ENCODE results near the gene MAP2K2.
A peak's percentile ranks its signal among the peaks of the same experiment; 100 is the strongest.

Gene MAP2K2

DNA sequence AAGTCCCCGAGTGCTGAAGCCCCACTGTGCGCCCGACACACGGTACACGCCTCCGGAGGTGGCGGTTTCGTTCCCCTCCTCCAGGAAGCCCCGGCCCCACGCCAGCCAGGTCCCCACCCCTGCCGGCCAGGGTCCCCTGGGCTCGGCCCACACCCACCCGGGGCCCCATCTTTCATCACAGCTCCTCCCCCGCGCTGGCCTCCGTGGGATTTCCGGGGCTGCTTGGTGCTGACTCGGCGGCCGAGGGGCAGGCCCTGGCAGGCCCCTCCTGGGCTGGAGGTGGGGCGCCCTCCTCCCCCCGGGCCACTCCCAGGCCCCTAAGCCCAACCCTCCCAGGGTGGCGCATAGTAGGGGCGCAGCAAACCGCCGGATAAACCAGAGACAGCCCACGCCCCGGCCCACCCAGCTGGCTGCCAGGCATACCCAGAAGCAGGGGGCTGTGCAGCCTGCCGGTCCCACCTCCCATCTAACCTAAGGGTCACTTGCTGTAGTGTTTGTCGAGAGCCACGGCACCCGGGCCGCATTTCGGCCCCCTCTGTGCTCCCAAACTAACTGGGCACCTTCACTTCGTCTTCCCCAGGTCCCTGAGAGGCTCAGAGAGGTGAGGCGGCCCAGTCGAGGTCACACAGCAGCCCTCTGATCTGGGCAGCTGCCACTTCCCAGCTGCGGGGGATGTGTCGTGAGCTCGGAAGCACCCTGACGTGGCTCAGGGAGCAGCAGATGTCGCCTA is 63.9 kb downstream of the MAP2K2 start:
- peak overlapping the region; percentile 19 for H3K4me3 ChIP-seq (ENCODE audit: control insufficient read depth, low read depth, low read length)
- TF ChIP-seq, protein P1, sequence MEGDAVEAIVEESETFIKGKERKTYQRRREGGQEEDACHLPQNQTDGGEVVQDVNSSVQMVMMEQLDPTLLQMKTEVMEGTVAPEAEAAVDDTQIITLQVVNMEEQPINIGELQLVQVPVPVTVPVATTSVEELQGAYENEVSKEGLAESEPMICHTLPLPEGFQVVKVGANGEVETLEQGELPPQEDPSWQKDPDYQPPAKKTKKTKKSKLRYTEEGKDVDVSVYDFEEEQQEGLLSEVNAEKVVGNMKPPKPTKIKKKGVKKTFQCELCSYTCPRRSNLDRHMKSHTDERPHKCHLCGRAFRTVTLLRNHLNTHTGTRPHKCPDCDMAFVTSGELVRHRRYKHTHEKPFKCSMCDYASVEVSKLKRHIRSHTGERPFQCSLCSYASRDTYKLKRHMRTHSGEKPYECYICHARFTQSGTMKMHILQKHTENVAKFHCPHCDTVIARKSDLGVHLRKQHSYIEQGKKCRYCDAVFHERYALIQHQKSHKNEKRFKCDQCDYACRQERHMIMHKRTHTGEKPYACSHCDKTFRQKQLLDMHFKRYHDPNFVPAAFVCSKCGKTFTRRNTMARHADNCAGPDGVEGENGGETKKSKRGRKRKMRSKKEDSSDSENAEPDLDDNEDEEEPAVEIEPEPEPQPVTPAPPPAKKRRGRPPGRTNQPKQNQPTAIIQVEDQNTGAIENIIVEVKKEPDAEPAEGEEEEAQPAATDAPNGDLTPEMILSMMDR (conservative IDR thresholded peaks at IDR 0.05; ENCODE audit: control insufficient read depth, insufficient read depth, low read depth, low read length), result no peak
- DNase-seq (ENCODE audit: low read depth), result peak; percentile 72

DNA sequence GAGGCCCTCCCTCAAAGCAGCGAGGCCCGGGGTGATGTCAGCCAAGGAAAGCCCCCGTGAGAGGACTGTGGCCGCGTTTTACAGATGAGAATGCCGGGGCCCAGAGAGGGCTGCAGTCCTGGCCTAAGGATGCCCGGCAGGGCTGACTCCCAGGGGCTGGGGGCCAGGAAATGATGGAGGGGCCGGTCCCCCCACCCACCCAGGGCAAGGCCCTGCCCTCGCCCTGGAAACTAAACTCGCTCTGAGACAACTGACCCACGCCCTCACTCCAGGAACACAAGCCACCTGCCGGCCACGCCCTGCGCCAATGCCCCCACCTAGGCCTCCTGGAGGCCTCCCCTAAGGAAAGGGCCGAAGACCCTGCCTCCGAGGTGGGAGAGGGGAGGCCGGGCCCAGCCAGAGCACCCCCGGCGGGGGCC is 64.5 kb downstream of the MAP2K2 start:
- TF ChIP-seq, protein P1 (conservative IDR thresholded peaks at IDR 0.05; ENCODE audit: control insufficient read depth, insufficient read depth, low read depth, low read length), result no peak
- H3K4me3 ChIP-seq (ENCODE audit: control insufficient read depth, low read depth, low read length), result peak overlapping the region; percentile 19
- no peak for DNase-seq (ENCODE audit: low read depth)

DNA sequence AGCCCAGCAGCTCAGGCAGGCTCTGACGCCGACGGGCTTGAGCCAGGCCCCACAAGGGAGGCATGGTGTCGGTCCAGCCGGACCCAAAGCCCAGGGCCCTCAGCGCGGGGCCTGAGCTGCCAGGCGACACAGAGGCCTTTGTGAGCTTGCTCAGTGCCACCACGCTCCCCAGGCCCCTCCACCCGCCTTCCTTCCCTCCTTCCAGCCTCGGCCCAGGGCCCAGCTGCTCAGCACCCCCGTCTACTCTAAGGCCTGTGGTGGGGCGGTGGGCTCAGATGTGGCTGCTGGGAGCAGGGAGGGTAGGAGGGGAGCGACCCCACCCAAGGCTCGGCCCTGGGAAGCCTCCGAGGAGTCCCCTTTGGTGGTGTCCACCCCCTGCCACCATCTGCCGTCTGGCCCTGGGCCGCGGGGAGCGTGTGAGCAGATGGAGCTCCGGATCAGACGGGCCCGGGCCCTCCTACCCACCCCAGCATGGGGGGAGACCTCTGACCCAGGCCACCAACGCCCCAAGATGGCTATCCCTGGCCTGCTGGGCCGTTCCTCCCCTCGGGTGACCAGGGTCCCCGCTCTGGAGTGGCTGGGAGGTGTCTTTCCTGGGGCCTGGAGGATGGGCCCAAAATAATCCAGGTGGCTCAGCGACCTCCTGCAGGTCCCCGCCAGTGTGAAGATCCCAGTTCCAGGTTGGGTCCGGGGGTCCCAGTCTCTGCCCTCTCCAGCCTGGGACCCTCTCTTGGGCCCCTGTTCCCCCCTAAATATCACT is 65.0 kb downstream of the MAP2K2 start:
- no peak for DNase-seq (ENCODE audit: low read depth)
- TF ChIP-seq, protein P1 (conservative IDR thresholded peaks at IDR 0.05; ENCODE audit: control insufficient read depth, insufficient read depth, low read depth, low read length), result no peak
- H3K4me3 ChIP-seq (ENCODE audit: control insufficient read depth, low read depth, low read length), result peak overlapping the region; percentile 2

DNA sequence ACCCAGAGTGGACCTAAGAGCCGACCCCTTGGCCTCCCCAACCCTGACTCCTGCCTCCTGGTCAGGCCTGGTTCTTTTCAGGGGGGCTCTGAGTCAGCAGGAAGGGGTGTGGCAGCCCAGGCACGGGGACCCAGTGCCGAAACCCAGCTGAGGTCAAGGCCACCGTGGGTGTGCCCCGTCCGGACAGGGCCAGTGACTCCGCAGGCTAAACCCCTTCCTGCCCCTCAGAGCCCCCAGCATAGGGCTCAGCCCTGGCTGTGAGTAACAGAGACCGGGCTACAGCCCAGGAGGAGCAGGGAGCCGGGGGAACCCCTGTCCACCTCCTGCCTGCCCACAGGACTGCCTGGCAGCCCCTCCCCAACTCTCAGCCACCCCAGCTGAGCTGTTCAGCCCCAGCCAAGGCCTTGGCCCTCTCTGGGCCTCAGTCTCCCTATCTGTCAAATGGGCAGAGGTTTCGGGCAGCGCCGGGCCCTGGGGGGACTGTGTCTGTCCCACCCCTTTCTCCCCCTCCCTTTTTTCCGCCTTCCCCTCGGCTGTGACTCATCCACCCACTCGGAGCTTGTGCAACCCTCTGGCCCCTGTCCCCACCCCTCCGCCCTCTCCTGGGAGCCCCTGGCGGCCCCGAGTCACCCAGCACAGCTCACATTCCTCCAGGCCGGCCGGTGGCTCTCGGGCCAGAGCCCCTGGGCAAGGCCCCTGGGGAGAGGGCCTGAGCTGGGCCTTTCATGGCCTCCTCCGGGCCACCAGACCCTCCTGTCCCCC is 65.8 kb downstream of the MAP2K2 start:
- TF ChIP-seq, protein P1 (conservative IDR thresholded peaks at IDR 0.05; ENCODE audit: control insufficient read depth, insufficient read depth, low read depth, low read length), result peak; percentile 8
- peak overlapping the region; percentile 3 for H3K4me3 ChIP-seq (ENCODE audit: control insufficient read depth, low read depth, low read length)
- peak; percentile 94 for DNase-seq (ENCODE audit: low read depth)

DNA sequence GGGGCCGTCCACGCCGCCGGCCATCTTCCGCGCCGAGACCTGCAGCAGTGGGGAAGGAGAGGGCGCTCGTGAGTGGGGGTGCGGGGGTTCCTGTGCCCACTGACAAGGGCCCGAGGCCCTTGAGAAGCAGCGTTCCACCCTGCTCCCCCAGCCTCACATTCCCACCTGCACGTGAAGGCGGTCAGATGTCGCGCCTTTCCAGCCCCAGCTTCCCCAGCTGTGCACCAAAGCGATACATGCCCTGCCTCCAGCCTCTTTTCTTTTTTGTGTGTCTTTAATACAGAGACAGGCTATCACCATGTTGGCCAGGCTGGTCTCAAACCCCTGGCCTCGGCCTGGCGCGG is 68.7 kb downstream of the MAP2K2 start:
- DNase-seq (ENCODE audit: low read depth), result no peak
- H3K4me3 ChIP-seq (ENCODE audit: control insufficient read depth, low read depth, low read length), result no peak overlapping the region
- TF ChIP-seq, protein P1 (conservative IDR thresholded peaks at IDR 0.05; ENCODE audit: control insufficient read depth, insufficient read depth, low read depth, low read length), result no peak

DNA sequence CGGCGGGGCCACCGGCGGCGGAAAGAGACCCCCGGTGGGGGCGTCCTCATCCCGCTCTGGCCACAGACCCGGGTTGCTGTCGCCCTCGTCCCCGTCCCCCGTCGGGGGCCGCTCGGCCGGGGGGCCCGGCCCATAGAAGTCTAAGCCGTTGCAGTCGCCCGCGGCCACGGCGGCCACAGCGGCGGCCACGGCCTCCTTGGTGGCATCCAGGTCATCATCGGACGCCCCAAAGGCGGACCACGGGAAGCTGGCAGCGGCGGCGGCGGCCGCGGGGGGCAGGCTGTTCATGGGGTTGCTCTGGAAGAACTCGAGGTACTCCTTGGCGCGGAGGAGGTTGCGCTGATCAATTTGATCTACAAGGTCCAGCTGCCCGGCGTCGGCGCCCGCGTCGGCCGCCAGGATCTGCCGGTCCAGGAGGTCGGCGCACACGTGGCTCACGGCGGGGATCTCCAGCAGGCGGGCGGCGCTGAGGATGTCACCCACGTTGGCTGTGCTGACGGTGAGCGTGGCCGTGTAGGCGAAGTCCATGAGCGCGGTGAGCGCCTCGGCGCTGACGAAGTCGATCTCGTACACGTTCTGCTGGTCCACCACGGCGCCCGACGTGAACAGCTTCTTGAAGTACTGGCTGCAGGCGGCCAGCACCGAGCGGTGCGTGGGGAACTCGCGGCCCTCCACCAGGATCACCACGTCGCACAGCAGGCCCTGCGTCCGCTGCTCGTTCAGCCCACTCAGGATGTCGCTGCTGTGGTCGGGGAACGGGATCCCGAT is 69.3 kb downstream of the MAP2K2 start:
- no peak overlapping the region for H3K4me3 ChIP-seq (ENCODE audit: control insufficient read depth, low read depth, low read length)
- DNase-seq (ENCODE audit: low read depth), result no peak
- TF ChIP-seq, protein P1 (conservative IDR thresholded peaks at IDR 0.05; ENCODE audit: control insufficient read depth, insufficient read depth, low read depth, low read length), result no peak

Data from fibroblast of mammary gland (primary cell).